H9 (cell line): ENCODE data around the gene SDF2L1. TPM values are rescaled to one million over a fixed set of nuclear protein-coding genes. Genes with fewer than 3 reads are reported as not detected.

ENCODE experiments used
- DNase-seq: peaks from one replicate; pipeline ENCODE4 v3.0.0-alpha.2; 2017
- H2AFZ ChIP-seq: one replicate; pipeline ENCODE4 v1.6.1; 2013; ENCODE audit warnings: mild to moderate bottlenecking, low read length, control low read depth, moderate library complexity
- H2AK5ac ChIP-seq: 2 replicates; pipeline ENCODE4 v1.6.1; 2013; ENCODE audit warnings: low read length, control low read depth, mixed read lengths; ENCODE audit not compliant: insufficient read length
- H2BK120ac ChIP-seq: one replicate; pipeline ENCODE4 v1.6.1; 2013; ENCODE audit warnings: low read depth, mild to moderate bottlenecking, low read length, control low read depth, inconsistent platforms; ENCODE audit not compliant: poor library complexity, severe bottlenecking
- H2BK12ac ChIP-seq: 2 replicates; pipeline ENCODE4 v1.6.1; 2013; ENCODE audit warnings: low read length, control low read depth, mixed read lengths, low read depth; ENCODE audit not compliant: insufficient read length
- H2BK15ac ChIP-seq: 2 replicates; pipeline ENCODE4 v1.6.1; 2013; ENCODE audit warnings: low read depth, low read length, control low read depth
- H2BK20ac ChIP-seq: one replicate; pipeline ENCODE4 v1.6.1; 2013; ENCODE audit warnings: low read depth, mild to moderate bottlenecking, low read length, control low read depth, inconsistent platforms; ENCODE audit not compliant: poor library complexity, severe bottlenecking
- H2BK5ac ChIP-seq: 2 replicates; pipeline ENCODE4 v1.6.1; 2013; ENCODE audit warnings: low read length, control low read depth, mixed read lengths; ENCODE audit not compliant: insufficient read length
- H3K14ac ChIP-seq: 2 replicates; pipeline ENCODE4 v1.6.1; 2013; ENCODE audit warnings: low read length, control low read depth; ENCODE audit not compliant: insufficient read depth
- H3K18ac ChIP-seq: 2 replicates; pipeline ENCODE4 v1.6.1; 2013; ENCODE audit warnings: low read depth, mild to moderate bottlenecking, mixed read lengths, low read length, control low read depth; ENCODE audit not compliant: insufficient read length
- H3K23ac ChIP-seq: 2 replicates; pipeline ENCODE4 v1.6.1; 2013; ENCODE audit warnings: low read length, control low read depth, mixed read lengths, low read depth; ENCODE audit not compliant: insufficient read length
- H3K23me2 ChIP-seq: 2 replicates; pipeline ENCODE4 v1.6.1; 2013; ENCODE audit warnings: low read depth, mild to moderate bottlenecking, mixed read lengths, low read length, control low read depth; ENCODE audit not compliant: insufficient read length, poor library complexity, severe bottlenecking
- H3K27ac ChIP-seq: 2 replicates; pipeline ENCODE4 v1.5.1; 2013; ENCODE audit warnings: low read length, control low read depth, mixed read lengths, low read depth; ENCODE audit not compliant: insufficient read length
- H3K27me3 ChIP-seq: 2 replicates; pipeline ENCODE4 v1.6.1; 2013; ENCODE audit warnings: low read length, control low read depth, inconsistent platforms; ENCODE audit not compliant: insufficient read depth
- H3K4ac ChIP-seq: 2 replicates; pipeline ENCODE4 v1.6.1; 2013; ENCODE audit warnings: low read depth, mild to moderate bottlenecking, control low read depth, inconsistent platforms, low read length, moderate library complexity
- H3K4me1 ChIP-seq: 2 replicates; pipeline ENCODE4 v1.6.1; 2013; ENCODE audit warnings: low read length, control low read depth, inconsistent platforms; ENCODE audit not compliant: insufficient read depth
- H3K4me2 ChIP-seq: 2 replicates; pipeline ENCODE4 v1.6.1; 2013; ENCODE audit warnings: low read length, control low read depth, mixed read lengths; ENCODE audit not compliant: insufficient read length, insufficient read depth
- H3K56ac ChIP-seq: 2 replicates; pipeline ENCODE4 v1.6.1; 2013; ENCODE audit warnings: low read depth, mild to moderate bottlenecking, mixed read lengths, low read length, control low read depth; ENCODE audit not compliant: insufficient read length
- H3K79me1 ChIP-seq: 2 replicates; pipeline ENCODE4 v1.6.1; 2013; ENCODE audit warnings: low read depth, mild to moderate bottlenecking, moderate library complexity, low read length, control low read depth, inconsistent platforms; ENCODE audit not compliant: insufficient read depth, poor library complexity, severe bottlenecking
- H3K79me2 ChIP-seq: 2 replicates; pipeline ENCODE4 v1.6.1; 2013; ENCODE audit warnings: low read length, control low read depth, inconsistent platforms; ENCODE audit not compliant: insufficient read depth
- H3K9ac ChIP-seq: 2 replicates; pipeline ENCODE4 v1.6.1; 2013; ENCODE audit warnings: low read length, control low read depth, mixed read lengths; ENCODE audit not compliant: insufficient read length; ENCODE audit errors: extremely low read depth
- H3K9me3 ChIP-seq: one replicate; pipeline ENCODE4 v1.6.1; 2013; ENCODE audit warnings: low read depth, low read length, inconsistent platforms; ENCODE audit not compliant: control insufficient read depth
- H3T11ph ChIP-seq: one replicate; pipeline ENCODE4 v1.6.1; 2013; ENCODE audit warnings: mild to moderate bottlenecking, low read length, control low read depth, inconsistent platforms
- H4K20me1 ChIP-seq: one replicate; pipeline ENCODE4 v1.6.1; 2013; ENCODE audit not compliant: control insufficient read depth, insufficient read length, insufficient read depth
- H4K5ac ChIP-seq: 2 replicates; pipeline ENCODE4 v1.6.1; 2013; ENCODE audit warnings: low read depth, mild to moderate bottlenecking, mixed read lengths, low read length, control low read depth; ENCODE audit not compliant: insufficient read length
- H4K8ac ChIP-seq: replicated peaks from 2 replicates; pipeline ENCODE4 v1.6.1; 2013; ENCODE audit warnings: low read length, control low read depth, mixed read lengths, low read depth; ENCODE audit not compliant: insufficient read length
- H4K91ac ChIP-seq: 2 replicates; pipeline ENCODE4 v1.6.1; 2013; ENCODE audit warnings: low read depth, mild to moderate bottlenecking, moderate library complexity, mixed read lengths, low read length, control low read depth; ENCODE audit not compliant: insufficient read length
- H3K27ac Mint-ChIP-seq, 3 experiments: 2 replicates in 2 of 3; 3 replicates in 1 of 3; pipeline ENCODE4 v1.8.0; 2020 to 2021; ENCODE audit warnings: mixed read lengths in 3 of 3, mild to moderate bottlenecking in 1 of 3, moderate library complexity in 1 of 3
- H3K27me3 Mint-ChIP-seq: 2 replicates; pipeline ENCODE4 v1.8.0; 2021; ENCODE audit warnings: low read depth, mild to moderate bottlenecking, moderate library complexity, mixed read lengths
- H3K36me3 Mint-ChIP-seq, 3 experiments: 2 replicates in 2 of 3; 3 replicates in 1 of 3; pipeline ENCODE4 v1.8.0; 2020 to 2021; ENCODE audit warnings: low read depth in 3 of 3, mixed read lengths in 3 of 3; ENCODE audit not compliant: insufficient read depth in 1 of 3
- H3K4me1 Mint-ChIP-seq, 2 experiments: 2 replicates each; pipeline ENCODE4 v1.8.0; 2020; ENCODE audit warnings: mixed read lengths in 2 of 2
- H3K4me3 Mint-ChIP-seq, 2 experiments: 2 replicates in 1 of 2; 3 replicates in 1 of 2; pipeline ENCODE4 v1.8.0; 2020 to 2021; ENCODE audit warnings: mild to moderate bottlenecking in 2 of 2, mixed read lengths in 2 of 2, moderate library complexity in 1 of 2
- H3K9me3 Mint-ChIP-seq, 2 experiments: 2 replicates in 1 of 2; 3 replicates in 1 of 2; pipeline ENCODE4 v1.8.0; 2020; ENCODE audit warnings: mild to moderate bottlenecking in 2 of 2, mixed read lengths in 2 of 2, moderate library complexity in 1 of 2
- WGBS: extraction: QIAGEN DNeasy Blood & Tissue Kit; methylation state at CpG from one replicate; pipeline ENCODE4 v1.1.7; 2013; ENCODE audit warnings: missing lambda C conversion rate, low lambda C conversion rate, mixed read lengths; ENCODE audit not compliant: insufficient read length; ENCODE audit errors: extremely low coverage; 5-methylcytosine and 5-hydroxymethylcytosine counted together
- total RNA-seq: library from RNA; stranded (reverse); gene quantifications from 2 replicates; pipeline ENCODE4 v1.2.1, GENCODE V29; 2021
- TF ChIP-seq, protein P1 (sequence below): fragments of 200-600 bp; sonication (generic); conservative IDR thresholded peaks from 3 replicates; pipeline ENCODE4 v1.8.0; 2021; ENCODE audit warnings: antibody characterized with exemption, mild to moderate bottlenecking

SDF2L1 gene
- total RNA-seq, 1 experiment from 2014 or later, result 36.0 TPM

DNA sequence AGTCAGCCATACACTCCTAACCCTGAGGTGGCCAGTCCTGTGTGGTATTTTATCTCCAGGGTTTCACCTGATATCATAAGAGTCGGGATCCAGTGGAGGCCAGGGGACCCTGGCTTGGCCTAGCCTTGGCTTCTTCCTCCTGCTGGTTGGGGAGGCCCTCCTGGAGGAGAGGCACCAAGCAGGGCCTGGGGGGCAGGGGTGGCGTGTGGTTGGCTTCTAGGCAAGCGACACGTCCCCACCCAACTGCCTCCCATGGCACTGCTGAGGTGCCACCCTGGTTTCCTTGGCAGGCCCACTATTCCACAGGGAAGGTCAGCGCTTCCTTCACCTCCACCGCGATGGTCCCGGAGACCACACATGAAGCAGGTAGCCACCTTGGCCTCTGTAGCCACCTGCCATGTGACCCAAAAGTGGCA, 44.1 kb downstream of the SDF2L1 start:
- TF ChIP-seq, protein P1, sequence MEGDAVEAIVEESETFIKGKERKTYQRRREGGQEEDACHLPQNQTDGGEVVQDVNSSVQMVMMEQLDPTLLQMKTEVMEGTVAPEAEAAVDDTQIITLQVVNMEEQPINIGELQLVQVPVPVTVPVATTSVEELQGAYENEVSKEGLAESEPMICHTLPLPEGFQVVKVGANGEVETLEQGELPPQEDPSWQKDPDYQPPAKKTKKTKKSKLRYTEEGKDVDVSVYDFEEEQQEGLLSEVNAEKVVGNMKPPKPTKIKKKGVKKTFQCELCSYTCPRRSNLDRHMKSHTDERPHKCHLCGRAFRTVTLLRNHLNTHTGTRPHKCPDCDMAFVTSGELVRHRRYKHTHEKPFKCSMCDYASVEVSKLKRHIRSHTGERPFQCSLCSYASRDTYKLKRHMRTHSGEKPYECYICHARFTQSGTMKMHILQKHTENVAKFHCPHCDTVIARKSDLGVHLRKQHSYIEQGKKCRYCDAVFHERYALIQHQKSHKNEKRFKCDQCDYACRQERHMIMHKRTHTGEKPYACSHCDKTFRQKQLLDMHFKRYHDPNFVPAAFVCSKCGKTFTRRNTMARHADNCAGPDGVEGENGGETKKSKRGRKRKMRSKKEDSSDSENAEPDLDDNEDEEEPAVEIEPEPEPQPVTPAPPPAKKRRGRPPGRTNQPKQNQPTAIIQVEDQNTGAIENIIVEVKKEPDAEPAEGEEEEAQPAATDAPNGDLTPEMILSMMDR, result no peak
- no peak overlapping the region for H2AK5ac ChIP-seq
- Mint-ChIP-seq H3K36me3 (peaks cover 13 to 30% (median 28%) of the 10 kb centered on the region in 3 experiments), H3K4me3 (no peak overlapping the region), H3K4me1 (no peaks in the 10 kb centered on the region), H3K27ac (no peak overlapping the region), H3K27me3 (no peaks in the 10 kb centered on the region), H3K9me3 (no peaks in the 10 kb centered on the region)
- no CpG with 5 or more reads among the region's 8 CpGs for WGBS
- no peak overlapping the region for H2BK5ac ChIP-seq
- no peaks in the 10 kb centered on the region for H3K23me2 ChIP-seq
- no peak overlapping the region for H4K8ac ChIP-seq
- H3K18ac ChIP-seq, result no peak overlapping the region
- H3K79me1 ChIP-seq, result no peaks in the 10 kb centered on the region
- no peaks in the 10 kb centered on the region for H3K79me2 ChIP-seq
- no peaks in the 10 kb centered on the region for H4K20me1 ChIP-seq
- H3K4me2 ChIP-seq, result no peak overlapping the region
- no peak overlapping the region for H3K23ac ChIP-seq
- H3K27ac ChIP-seq, result no peak overlapping the region
- no peak for DNase-seq
- no peak overlapping the region for H3K14ac ChIP-seq
- no peak overlapping the region for H2BK15ac ChIP-seq
- H2BK120ac ChIP-seq, result no peak overlapping the region
- H3K4me1 ChIP-seq, result no peaks in the 10 kb centered on the region
- no peak overlapping the region for H3T11ph ChIP-seq
- H3K27me3 ChIP-seq, result no peaks in the 10 kb centered on the region
- H4K5ac ChIP-seq, result no peak overlapping the region
- no peak overlapping the region for H2AFZ ChIP-seq
- no peaks in the 10 kb centered on the region for H3K9me3 ChIP-seq
- H4K91ac ChIP-seq, result no peak overlapping the region
- H2BK20ac ChIP-seq, result no peak overlapping the region
- H3K9ac ChIP-seq, result no peak overlapping the region
- no peak overlapping the region for H2BK12ac ChIP-seq
- H3K4ac ChIP-seq, result no peak overlapping the region
- H3K56ac ChIP-seq, result no peak overlapping the region
